SK-N-SH treated with all-trans-retinoic acid at 6 μM for 48 hours (cell line): ENCODE measurements around the gene PSMF1.

Experiments used
- ESRRG ChIP-seq: fragments of 250-450 bp; sonication (Bioruptor Pico); IDR thresholded peaks from 2 replicates; pipeline ENCODE4 v1.6.1; 2021; ENCODE audit warnings: mild to moderate bottlenecking
- GLIS3 ChIP-seq: fragments of 250-450 bp; sonication (Bioruptor Pico); IDR thresholded peaks from 2 replicates; pipeline ENCODE4 v1.5.0; 2020; ENCODE audit warnings: mild to moderate bottlenecking, moderate library complexity
- RARB ChIP-seq: fragments of 250-450 bp; sonication (Bioruptor Pico); IDR thresholded peaks from 2 replicates; pipeline ENCODE4 v1.8.0; 2021; ENCODE audit warnings: mild to moderate bottlenecking, moderate library complexity
- TOX ChIP-seq: fragments of 250-450 bp; sonication (Bioruptor Pico); IDR thresholded peaks from 2 replicates; pipeline ENCODE4 v1.8.0; 2021; ENCODE audit warnings: mild to moderate bottlenecking, moderate library complexity, borderline replicate concordance
- ZFP3 ChIP-seq: fragments of 250-450 bp; sonication (Bioruptor Pico); IDR thresholded peaks from 2 replicates; pipeline ENCODE4 v1.5.0; 2020; ENCODE audit warnings: mild to moderate bottlenecking, moderate library complexity
- ZFP30 ChIP-seq: fragments of 450-650 bp; formaldehyde crosslinking; IDR thresholded peaks from 2 replicates; pipeline ENCODE4 v1.5.0; 2022; ENCODE audit warnings: mild to moderate bottlenecking, moderate library complexity
- TF ChIP-seq, protein P1 (sequence below): fragments of 250-450 bp; sonication (Bioruptor Pico); IDR thresholded peaks from 2 replicates; pipeline ENCODE4 v1.8.0; 2020; ENCODE audit warnings: mild to moderate bottlenecking, moderate library complexity, borderline replicate concordance
- TF ChIP-seq, protein P2 (sequence below): fragments of 250-450 bp; sonication (Bioruptor Pico); IDR thresholded peaks from 2 replicates; pipeline ENCODE4 v1.5.1; 2020; ENCODE audit warnings: low read depth, mild to moderate bottlenecking, moderate library complexity
- TF ChIP-seq, protein P3 (sequence below): fragments of 250-450 bp; sonication (Bioruptor Pico); IDR thresholded peaks from 2 replicates; pipeline ENCODE4 v1.8.0; 2021; ENCODE audit warnings: low read depth, mild to moderate bottlenecking, moderate library complexity, borderline replicate concordance

DNA sequence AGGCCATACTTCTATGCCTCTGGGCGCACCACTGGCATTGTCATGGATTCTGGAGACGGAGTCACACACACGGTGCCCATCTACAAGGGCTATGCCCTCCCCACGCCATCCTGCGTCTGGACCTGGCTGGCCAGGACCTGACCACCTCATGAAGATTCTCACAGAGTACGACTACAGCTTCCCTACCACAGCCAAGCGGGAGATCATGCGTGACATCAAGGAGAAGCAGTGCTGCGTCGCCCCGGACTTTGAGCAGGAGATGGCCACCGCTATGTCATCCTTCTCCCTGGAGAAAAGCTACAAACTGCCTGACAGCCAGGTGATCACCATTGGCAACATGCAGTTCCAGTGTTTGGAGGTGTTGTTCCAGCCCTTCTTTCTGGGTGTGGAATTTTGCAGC, 42.6 kb downstream of the PSMF1 start:
- TF ChIP-seq GLIS3 (CRISPR knock-in tag) = no peak
- TF ChIP-seq, protein P1, sequence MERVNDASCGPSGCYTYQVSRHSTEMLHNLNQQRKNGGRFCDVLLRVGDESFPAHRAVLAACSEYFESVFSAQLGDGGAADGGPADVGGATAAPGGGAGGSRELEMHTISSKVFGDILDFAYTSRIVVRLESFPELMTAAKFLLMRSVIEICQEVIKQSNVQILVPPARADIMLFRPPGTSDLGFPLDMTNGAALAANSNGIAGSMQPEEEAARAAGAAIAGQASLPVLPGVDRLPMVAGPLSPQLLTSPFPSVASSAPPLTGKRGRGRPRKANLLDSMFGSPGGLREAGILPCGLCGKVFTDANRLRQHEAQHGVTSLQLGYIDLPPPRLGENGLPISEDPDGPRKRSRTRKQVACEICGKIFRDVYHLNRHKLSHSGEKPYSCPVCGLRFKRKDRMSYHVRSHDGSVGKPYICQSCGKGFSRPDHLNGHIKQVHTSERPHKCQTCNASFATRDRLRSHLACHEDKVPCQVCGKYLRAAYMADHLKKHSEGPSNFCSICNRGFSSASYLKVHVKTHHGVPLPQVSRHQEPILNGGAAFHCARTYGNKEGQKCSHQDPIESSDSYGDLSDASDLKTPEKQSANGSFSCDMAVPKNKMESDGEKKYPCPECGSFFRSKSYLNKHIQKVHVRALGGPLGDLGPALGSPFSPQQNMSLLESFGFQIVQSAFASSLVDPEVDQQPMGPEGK = no peak
- no peak for TF ChIP-seq ZFP3
- TF ChIP-seq, protein P2, sequence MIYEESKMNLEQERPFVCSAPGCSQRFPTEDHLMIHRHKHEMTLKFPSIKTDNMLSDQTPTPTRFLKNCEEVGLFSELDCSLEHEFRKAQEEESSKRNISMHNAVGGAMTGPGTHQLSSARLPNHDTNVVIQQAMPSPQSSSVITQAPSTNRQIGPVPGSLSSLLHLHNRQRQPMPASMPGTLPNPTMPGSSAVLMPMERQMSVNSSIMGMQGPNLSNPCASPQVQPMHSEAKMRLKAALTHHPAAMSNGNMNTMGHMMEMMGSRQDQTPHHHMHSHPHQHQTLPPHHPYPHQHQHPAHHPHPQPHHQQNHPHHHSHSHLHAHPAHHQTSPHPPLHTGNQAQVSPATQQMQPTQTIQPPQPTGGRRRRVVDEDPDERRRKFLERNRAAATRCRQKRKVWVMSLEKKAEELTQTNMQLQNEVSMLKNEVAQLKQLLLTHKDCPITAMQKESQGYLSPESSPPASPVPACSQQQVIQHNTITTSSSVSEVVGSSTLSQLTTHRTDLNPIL (CRISPR knock-in tag) = no peak
- TF ChIP-seq, protein P3, sequence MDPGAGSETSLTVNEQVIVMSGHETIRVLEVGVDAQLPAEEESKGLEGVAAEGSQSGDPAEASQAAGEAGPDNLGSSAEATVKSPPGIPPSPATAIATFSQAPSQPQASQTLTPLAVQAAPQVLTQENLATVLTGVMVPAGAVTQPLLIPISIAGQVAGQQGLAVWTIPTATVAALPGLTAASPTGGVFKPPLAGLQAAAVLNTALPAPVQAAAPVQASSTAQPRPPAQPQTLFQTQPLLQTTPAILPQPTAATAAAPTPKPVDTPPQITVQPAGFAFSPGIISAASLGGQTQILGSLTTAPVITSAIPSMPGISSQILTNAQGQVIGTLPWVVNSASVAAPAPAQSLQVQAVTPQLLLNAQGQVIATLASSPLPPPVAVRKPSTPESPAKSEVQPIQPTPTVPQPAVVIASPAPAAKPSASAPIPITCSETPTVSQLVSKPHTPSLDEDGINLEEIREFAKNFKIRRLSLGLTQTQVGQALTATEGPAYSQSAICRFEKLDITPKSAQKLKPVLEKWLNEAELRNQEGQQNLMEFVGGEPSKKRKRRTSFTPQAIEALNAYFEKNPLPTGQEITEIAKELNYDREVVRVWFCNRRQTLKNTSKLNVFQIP = no peak
- TF ChIP-seq ZFP30 (CRISPR knock-in tag) = no peak
- no peak for TF ChIP-seq ESRRG (CRISPR knock-in tag)
- no peak for TF ChIP-seq RARB
- TF ChIP-seq TOX (CRISPR knock-in tag) = no peak
